H1 (cell line): ENCODE results near the gene ITGAE. TPM values are rescaled to one million over a fixed set of nuclear protein-coding genes. Genes with fewer than 3 reads are reported as not detected.

Experiments
- MAFK ChIP-seq: IDR thresholded peaks from 2 replicates; pipeline ENCODE4 v1.6.1; 2012; ENCODE audit warnings: low read depth, mild to moderate bottlenecking, improper control_type of control experiment, low read length
- SP4 ChIP-seq: IDR thresholded peaks from 2 replicates; pipeline ENCODE4 v1.6.1; 2012; ENCODE audit warnings: low read length, inconsistent platforms
- ZNF274 ChIP-seq: IDR thresholded peaks from 2 replicates; pipeline ENCODE4 v1.7.0; 2012; ENCODE audit warnings: low read length, borderline replicate concordance; ENCODE audit errors: extremely low read depth
- polyA plus RNA-seq, 7 experiments: library from polyadenylated mRNA; depleted of rRNA in 3 of 7; stranded (reverse) in 5 of 7; unstranded in 2 of 7; fragments of >200 nt in 5 of 7; fragments of 200-250 nt in 2 of 7; gene quantifications; 1 replicate in 5 of 7; 2 replicates in 1 of 7; 4 replicates in 1 of 7; pipeline versions ENCODE4 v1.2.1 to v1.2.3, GENCODE V29; 2011 to 2013; ENCODE audit warnings: missing spikeins in 2 of 7, mixed read lengths in 2 of 7
- total RNA-seq: library from RNA; stranded (reverse); fragmentation: NEBNext Ultra II Directional; extraction: Animal tissue kit (Norgen Biotek cat#: 25700); gene quantifications from 2 replicates; pipeline ENCODE4 v1.2.1, GENCODE V29; 2021

The ITGAE gene
- total and polyA plus RNA-seq, 2 of the 8 experiments (the other 6 are each of a cell fraction or from before 2014, with no cell fraction given), result 23.2 to 43.1 TPM

DNA sequence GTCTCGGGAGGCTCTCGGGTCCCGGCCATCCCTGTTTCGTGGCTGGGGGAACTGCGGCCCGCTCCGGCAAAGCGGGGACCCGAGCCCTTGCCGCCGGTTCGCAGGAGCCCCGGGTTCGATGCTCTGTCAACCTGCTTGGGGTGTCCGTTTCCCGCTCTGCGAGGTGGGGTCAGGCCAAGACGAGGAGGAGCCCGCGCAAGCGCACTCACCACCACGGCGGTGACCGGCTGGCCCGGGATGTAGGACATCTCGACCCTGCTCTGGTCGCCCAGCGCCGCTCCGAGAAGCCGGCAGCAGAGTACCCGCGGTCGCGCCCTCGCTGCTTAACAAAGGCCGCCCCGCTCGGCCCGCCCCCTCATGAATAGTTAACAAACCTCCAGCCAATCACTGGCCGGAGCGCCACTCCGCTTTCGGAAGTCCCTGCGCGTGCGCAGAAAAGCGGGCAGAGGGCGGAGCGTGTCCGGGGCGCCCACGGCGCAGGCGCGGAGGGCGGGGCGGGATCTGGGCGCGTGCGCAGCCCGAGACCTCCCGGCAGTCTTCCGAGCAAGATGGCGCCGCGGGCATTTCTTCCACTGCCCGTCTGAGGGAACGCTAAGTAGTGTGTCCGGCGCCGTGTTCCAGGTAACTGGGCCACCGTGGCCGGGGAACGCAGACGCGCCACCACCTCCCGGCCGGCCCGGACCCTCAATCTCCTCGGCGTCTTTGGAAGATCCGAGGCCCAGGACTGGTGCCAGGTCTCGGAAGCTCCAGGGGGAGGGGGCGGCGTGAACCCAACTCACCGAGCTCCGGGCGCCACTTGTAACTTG, 132.5 kb downstream of the ITGAE start, which contains the start of the genes EMC6 and TAX1BP3 (continued):
- TF ChIP-seq ZNF274, result no peak
- no peak for TF ChIP-seq MAFK
- peak; percentile 93; the same call in 1 of the 2 replicates for TF ChIP-seq SP4
